Measurements from ENCODE around the gene ZC3H12A.

The ZC3H12A gene

DNA sequence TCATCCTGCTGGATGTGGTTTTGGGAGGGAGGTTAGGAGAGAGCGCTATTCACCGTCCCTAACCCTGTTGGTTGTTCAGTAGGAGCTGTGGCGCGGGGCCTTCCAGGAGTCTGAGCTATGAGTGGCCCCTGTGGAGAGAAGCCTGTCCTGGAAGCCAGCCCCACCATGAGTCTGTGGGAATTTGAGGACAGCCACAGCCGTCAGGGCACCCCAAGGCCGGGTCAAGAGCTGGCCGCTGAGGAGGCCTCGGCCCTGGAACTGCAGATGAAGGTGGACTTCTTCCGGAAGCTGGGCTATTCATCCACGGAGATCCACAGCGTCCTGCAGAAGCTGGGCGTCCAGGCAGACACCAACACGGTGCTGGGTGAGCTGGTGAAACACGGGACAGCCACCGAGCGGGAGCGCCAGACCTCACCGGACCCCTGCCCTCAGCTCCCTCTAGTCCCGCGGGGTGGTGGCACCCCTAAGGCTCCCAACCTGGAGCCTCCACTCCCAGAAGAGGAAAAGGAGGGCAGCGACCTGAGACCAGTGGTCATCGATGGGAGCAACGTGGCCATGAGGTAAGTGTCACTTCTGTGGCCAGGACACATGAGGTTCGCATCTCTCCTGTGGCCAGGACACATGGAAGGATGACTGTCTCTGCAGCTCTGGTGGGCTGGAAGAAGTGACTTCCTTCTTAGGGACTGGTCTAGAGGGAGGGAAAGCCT is 1.2 kb downstream of the ZC3H12A start:
- TF ChIP-seq, protein P1, sequence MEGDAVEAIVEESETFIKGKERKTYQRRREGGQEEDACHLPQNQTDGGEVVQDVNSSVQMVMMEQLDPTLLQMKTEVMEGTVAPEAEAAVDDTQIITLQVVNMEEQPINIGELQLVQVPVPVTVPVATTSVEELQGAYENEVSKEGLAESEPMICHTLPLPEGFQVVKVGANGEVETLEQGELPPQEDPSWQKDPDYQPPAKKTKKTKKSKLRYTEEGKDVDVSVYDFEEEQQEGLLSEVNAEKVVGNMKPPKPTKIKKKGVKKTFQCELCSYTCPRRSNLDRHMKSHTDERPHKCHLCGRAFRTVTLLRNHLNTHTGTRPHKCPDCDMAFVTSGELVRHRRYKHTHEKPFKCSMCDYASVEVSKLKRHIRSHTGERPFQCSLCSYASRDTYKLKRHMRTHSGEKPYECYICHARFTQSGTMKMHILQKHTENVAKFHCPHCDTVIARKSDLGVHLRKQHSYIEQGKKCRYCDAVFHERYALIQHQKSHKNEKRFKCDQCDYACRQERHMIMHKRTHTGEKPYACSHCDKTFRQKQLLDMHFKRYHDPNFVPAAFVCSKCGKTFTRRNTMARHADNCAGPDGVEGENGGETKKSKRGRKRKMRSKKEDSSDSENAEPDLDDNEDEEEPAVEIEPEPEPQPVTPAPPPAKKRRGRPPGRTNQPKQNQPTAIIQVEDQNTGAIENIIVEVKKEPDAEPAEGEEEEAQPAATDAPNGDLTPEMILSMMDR (tag by site-specific recombination; IDR thresholded peaks at IDR 0.05) = no peak
- TF ChIP-seq ZNF426 (tag by site-specific recombination; IDR thresholded peaks at IDR 0.05) (no peak), ZNF10 (tag by site-specific recombination; IDR thresholded peaks at IDR 0.05) (no peak), ZIC2 (tag by site-specific recombination; IDR thresholded peaks at IDR 0.05) (peak; percentile 42; the same call in 1 of the 2 replicates), ZNF175 (tag by site-specific recombination; IDR thresholded peaks at IDR 0.05) (no peak), ZNF791 (tag by site-specific recombination; IDR thresholded peaks at IDR 0.05) (no peak), SP3 (tag by site-specific recombination; IDR thresholded peaks at IDR 0.05) (no peak), ZNF660 (tag by site-specific recombination; IDR thresholded peaks at IDR 0.05) (no peak), ZNF132 (tag by site-specific recombination; IDR thresholded peaks at IDR 0.05; ENCODE audit: borderline replicate concordance) (no peak), ZNF121 (tag by site-specific recombination; IDR thresholded peaks at IDR 0.05) (no peak), YY1 (tag by site-specific recombination; IDR thresholded peaks at IDR 0.05) (no peak), SCRT2 (tag by site-specific recombination; IDR thresholded peaks at IDR 0.05) (no peak), ZNF610 (tag by site-specific recombination; IDR thresholded peaks at IDR 0.05; ENCODE audit: borderline replicate concordance) (no peak), HOXA7 (CRISPR knock-in tag; IDR thresholded peaks at IDR 0.05; ENCODE audit: borderline replicate concordance) (no peak), GLIS2 (tag by site-specific recombination; IDR thresholded peaks at IDR 0.05) (no peak), BCL11B (tag by site-specific recombination; IDR thresholded peaks at IDR 0.05; ENCODE audit: low read depth) (0 out of 2 replicates have a peak, but pooled peaks have one; percentile 56), ZNF248 (tag by site-specific recombination; IDR thresholded peaks at IDR 0.05) (no peak)
- TF ChIP-seq, protein P2, sequence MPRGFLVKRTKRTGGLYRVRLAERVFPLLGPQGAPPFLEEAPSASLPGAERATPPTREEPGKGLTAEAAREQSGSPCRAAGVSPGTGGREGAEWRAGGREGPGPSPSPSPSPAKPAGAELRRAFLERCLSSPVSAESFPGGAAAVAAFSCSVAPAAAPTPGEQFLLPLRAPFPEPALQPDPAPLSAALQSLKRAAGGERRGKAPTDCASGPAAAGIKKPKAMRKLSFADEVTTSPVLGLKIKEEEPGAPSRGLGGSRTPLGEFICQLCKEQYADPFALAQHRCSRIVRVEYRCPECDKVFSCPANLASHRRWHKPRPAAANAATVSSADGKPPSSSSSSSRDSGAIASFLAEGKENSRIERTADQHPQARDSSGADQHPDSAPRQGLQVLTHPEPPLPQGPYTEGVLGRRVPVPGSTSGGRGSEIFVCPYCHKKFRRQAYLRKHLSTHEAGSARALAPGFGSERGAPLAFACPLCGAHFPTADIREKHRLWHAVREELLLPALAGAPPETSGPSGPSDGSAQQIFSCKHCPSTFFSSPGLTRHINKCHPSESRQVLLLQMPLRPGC (tag by site-specific recombination; IDR thresholded peaks at IDR 0.05) = no peak
- Histone ChIP-seq H3K9me3 (ENCODE audit: control insufficient read depth, insufficient read depth, low read depth, low read length) (no peaks in the 10 kb centered on the region), H3K4me3 (ENCODE audit: low read depth, low read length) (peak overlapping the region; percentile 71), H3K4me1 (ENCODE audit: control insufficient read depth, insufficient read depth, low read length) (peaks cover 18% of the 10 kb centered on the region), H3K27ac (ENCODE audit: extremely low read depth, low read depth, low read length) (no peak overlapping the region), H3K36me3 (ENCODE audit: control insufficient read depth in 2 of 2, insufficient read depth in 1 of 2, low read length in 2 of 2) (peaks cover 0 to 51% of the 10 kb centered on the region in 2 experiments; a peak in 1 of 3 replicates)
- CTCF ChIA-PET = interaction anchor here (0.8 to 10.7 kb wide), 6 partner anchors 10 to 206 kb away, joined by 3 to 127 read pairs (median 6); no protein-coding TSS in a partner anchor
- POLR2A ChIA-PET = interaction anchor here (0.6 to 4.6 kb wide), 11 partner anchors 10 to 1513 kb away, joined by 3 to 43 read pairs (median 5); partner anchors contain the start of genes MEAF6 and SNIP1

DNA sequence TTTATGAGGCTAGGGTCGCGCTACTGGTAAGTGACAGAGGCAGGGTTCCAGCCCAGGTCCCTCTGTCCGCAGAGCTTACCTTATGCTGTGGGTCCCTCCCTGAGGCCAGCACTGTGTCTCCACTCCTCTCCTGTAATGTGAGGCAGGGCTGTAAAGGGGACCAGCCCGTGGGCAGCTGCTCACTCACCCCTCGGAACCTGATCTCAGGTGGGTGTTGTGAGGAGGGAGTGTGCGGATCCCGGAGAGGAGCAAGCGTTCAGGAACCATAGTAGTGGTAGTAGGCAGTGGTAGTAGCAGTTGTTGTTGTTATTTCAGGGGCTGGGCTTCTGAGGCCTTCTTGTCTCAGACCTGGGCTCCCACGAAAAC is 1.7 kb downstream of the ZC3H12A start:
- TF ChIP-seq ZNF600 (tag by site-specific recombination; IDR thresholded peaks at IDR 0.05) = peak; percentile 93; the same call in 1 of the 2 replicates
- TF ChIP-seq OSR2 (tag by site-specific recombination; IDR thresholded peaks at IDR 0.05) = peak; percentile 38; the same call in 1 of the 2 replicates
- TF ChIP-seq KLF9 (tag by site-specific recombination; IDR thresholded peaks at IDR 0.05; ENCODE audit: low read depth) = no peak
- peak; percentile 74 for TF ChIP-seq ZFHX2 (tag by site-specific recombination; conservative IDR thresholded peaks at IDR 0.05)
- no peak for TF ChIP-seq ZNF302 (tag by site-specific recombination; IDR thresholded peaks at IDR 0.05; ENCODE audit: low read depth)
- TF ChIP-seq, protein P3, sequence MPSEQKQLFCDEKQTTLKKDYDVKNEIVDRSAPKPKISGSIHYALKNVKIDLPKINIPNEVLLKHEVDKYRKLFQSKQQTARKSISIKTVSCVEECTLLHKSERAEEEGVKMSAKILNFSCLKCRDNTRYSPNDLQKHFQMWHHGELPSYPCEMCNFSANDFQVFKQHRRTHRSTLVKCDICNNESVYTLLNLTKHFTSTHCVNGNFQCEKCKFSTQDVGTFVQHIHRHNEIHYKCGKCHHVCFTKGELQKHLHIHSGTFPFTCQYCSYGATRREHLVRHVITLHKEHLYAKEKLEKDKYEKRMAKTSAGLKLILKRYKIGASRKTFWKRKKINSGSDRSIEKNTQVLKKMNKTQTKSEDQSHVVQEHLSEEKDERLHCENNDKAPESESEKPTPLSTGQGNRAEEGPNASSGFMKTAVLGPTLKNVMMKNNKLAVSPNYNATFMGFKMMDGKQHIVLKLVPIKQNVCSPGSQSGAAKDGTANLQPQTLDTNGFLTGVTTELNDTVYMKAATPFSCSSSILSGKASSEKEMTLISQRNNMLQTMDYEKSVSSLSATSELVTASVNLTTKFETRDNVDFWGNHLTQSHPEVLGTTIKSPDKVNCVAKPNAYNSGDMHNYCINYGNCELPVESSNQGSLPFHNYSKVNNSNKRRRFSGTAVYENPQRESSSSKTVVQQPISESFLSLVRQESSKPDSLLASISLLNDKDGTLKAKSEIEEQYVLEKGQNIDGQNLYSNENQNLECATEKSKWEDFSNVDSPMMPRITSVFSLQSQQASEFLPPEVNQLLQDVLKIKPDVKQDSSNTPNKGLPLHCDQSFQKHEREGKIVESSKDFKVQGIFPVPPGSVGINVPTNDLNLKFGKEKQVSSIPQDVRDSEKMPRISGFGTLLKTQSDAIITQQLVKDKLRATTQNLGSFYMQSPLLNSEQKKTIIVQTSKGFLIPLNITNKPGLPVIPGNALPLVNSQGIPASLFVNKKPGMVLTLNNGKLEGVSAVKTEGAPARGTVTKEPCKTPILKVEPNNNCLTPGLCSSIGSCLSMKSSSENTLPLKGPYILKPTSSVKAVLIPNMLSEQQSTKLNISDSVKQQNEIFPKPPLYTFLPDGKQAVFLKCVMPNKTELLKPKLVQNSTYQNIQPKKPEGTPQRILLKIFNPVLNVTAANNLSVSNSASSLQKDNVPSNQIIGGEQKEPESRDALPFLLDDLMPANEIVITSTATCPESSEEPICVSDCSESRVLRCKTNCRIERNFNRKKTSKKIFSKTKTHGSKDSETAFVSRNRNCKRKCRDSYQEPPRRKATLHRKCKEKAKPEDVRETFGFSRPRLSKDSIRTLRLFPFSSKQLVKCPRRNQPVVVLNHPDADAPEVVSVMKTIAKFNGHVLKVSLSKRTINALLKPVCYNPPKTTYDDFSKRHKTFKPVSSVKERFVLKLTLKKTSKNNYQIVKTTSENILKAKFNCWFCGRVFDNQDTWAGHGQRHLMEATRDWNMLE (tag by site-specific recombination; conservative IDR thresholded peaks at IDR 0.05; ENCODE audit: low read depth) = no peak
- TF ChIP-seq EGR2 (tag by site-specific recombination; IDR thresholded peaks at IDR 0.05; ENCODE audit: low read depth) = peak; percentile 52; the same call in 1 of the 2 replicates
- peak; percentile 6; the same call in 1 of the 2 replicates for TF ChIP-seq BCL11B (tag by site-specific recombination; IDR thresholded peaks at IDR 0.05; ENCODE audit: low read depth)
- TF ChIP-seq, protein P4, sequence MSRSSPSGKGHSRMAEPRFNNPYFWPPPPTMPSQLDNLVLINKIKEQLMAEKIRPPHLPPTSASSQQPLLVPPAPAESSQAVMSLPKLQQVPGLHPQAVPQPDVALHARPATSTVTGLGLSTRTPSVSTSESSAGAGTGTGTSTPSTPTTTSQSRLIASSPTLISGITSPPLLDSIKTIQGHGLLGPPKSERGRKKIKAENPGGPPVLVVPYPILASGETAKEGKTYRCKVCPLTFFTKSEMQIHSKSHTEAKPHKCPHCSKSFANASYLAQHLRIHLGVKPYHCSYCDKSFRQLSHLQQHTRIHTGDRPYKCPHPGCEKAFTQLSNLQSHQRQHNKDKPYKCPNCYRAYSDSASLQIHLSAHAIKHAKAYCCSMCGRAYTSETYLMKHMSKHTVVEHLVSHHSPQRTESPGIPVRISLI (tag by site-specific recombination; IDR thresholded peaks at IDR 0.05) = no peak
- Histone ChIP-seq H3K27ac (ENCODE audit: extremely low read depth, low read depth, low read length) (no peak overlapping the region), H3K36me3 (ENCODE audit: control insufficient read depth in 2 of 2, insufficient read depth in 1 of 2, low read length in 2 of 2) (peaks cover 0 to 57% of the 10 kb centered on the region in 2 experiments; a peak in 1 of 3 replicates), H3K4me3 (ENCODE audit: low read depth, low read length) (peak overlapping the region; percentile 71), H3K4me1 (ENCODE audit: control insufficient read depth, insufficient read depth, low read length) (peaks cover 18% of the 10 kb centered on the region), H3K9me3 (ENCODE audit: control insufficient read depth, insufficient read depth, low read depth, low read length) (no peaks in the 10 kb centered on the region)
- CTCF ChIA-PET = interaction anchor here (0.8 to 10.7 kb wide), 4 partner anchors 9 to 206 kb away, joined by 3 to 127 read pairs (median 6); no protein-coding TSS in a partner anchor
- POLR2A ChIA-PET = interaction anchor here (0.6 to 4.6 kb wide), 6 partner anchors 10 to 1514 kb away, joined by 4 to 43 read pairs (median 12); partner anchors contain the start of gene MEAF6
